ENCODE results near the gene HSD17B4. TPM values are rescaled to one million over a fixed set of nuclear protein-coding genes. Genes with fewer than 3 reads are reported as not detected.
A peak's percentile ranks its signal among the peaks of the same experiment; 100 is the strongest.
"Not testable (repeated sequence)": the region's sequence is repeated elsewhere in the genome, so short reads cannot be mapped to it uniquely, and the experiment has no call there.

HSD17B4 gene
- total and polyA plus RNA-seq, 12 donors = 236 to 620 (median 344) TPM

DNA sequence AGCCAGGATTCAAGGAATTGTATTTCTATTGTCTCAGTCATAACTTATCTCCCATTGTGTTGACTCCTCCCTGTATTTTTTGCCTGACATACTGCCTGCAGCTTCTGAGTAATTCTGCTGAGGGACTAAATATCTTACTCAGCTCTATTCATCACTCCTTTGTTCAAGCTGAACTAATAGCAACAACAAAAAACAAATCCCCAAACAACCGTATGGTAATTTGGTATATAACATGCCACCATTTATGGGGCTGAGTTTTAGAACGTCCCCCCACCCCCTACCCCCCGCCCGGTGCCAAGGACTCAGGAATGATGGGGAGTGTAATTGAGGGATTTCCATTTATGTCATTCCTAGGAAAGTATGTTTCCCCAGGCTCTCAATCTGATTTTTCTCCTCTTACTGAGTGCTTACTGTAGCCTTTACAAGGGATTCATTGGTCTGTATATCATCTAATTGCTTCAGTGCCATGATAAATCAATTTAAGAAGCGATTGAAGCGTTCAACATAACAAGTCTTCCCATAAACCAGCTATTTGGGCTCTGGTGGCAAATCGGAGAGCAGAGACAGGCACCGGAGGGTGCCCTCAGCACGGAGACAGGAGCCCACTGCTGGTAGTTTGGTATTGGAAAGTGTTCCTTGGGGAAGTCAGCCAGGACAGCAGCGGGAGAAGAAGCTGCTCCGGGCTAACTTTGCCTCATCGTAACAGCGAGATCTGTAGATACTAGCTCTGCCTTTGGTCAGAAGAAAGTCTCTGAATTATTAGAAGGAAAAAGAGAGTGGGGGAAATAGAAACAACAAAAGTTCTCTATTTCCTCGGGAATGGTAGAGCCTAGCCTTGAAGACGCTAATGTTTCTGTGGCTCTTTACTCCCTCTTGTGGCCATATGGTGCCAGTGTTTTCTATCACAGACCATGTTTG is 40.7 kb upstream of the HSD17B4 start:
- no peaks in the 10 kb centered on the region for H3K9me3 ChIP-seq (replicated peaks in 1 of 3)
- H3K27me3 ChIP-seq = no peaks in the 10 kb centered on the region
- H3K4me3 ChIP-seq = peak overlapping the region in 2 of 4 donors; percentile 36 to 64
- peaks cover 8 to 9% of the 10 kb centered on the region in 2 donors for H3K4me1 ChIP-seq (replicated peaks in 1 of 2)
- intact Hi-C loops (cut with DNase I) = loop anchor here in 1 of 2 donors (5.0 kb wide), 1 partner anchor 424 kb away; the partner anchor contains the start of gene DTWD2
- H3K36me3 ChIP-seq (replicated peaks in 1 of 2) = no peaks in the 10 kb centered on the region
- 6 to 9% (median 8%) methylated on average over 14 to 15 of the region's 15 CpGs for WGBS, 4 donors
- no peak for TF ChIP-seq POLR2A (IDR thresholded peaks at IDR 0.05)
- TF ChIP-seq, protein P1, sequence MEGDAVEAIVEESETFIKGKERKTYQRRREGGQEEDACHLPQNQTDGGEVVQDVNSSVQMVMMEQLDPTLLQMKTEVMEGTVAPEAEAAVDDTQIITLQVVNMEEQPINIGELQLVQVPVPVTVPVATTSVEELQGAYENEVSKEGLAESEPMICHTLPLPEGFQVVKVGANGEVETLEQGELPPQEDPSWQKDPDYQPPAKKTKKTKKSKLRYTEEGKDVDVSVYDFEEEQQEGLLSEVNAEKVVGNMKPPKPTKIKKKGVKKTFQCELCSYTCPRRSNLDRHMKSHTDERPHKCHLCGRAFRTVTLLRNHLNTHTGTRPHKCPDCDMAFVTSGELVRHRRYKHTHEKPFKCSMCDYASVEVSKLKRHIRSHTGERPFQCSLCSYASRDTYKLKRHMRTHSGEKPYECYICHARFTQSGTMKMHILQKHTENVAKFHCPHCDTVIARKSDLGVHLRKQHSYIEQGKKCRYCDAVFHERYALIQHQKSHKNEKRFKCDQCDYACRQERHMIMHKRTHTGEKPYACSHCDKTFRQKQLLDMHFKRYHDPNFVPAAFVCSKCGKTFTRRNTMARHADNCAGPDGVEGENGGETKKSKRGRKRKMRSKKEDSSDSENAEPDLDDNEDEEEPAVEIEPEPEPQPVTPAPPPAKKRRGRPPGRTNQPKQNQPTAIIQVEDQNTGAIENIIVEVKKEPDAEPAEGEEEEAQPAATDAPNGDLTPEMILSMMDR (IDR thresholded peaks at IDR 0.05) = peak; percentile 86 to 96 (median 93)
- H3K27ac ChIP-seq = peak overlapping the region in 4 of 5 donors; percentile 42 to 75 (median 66)
- peak; percentile 51 to 82 (median 64) for DNase-seq

GRCh38 chr5:119412279-119413227 is 39.7 kb upstream of the HSD17B4 start:
- DNase-seq = no peak
- no peaks in the 10 kb centered on the region for H3K36me3 ChIP-seq (replicated peaks in 1 of 2)
- no peaks in the 10 kb centered on the region for H3K27me3 ChIP-seq
- whole genome bisulfite sequencing, 4 donors = 31 to 34% (median 32%) methylated on average over 9 of the region's 9 CpGs
- no peaks in the 10 kb centered on the region for H3K9me3 ChIP-seq (replicated peaks in 1 of 3)
- H3K4me1 ChIP-seq (replicated peaks in 1 of 2) = peaks cover 8 to 9% of the 10 kb centered on the region in 2 donors
- H3K4me3 ChIP-seq = peak overlapping the region in 1 of 4 donors; percentile 64
- TF ChIP-seq, protein P1 (IDR thresholded peaks at IDR 0.05) = no peak
- no peak for TF ChIP-seq POLR2A (IDR thresholded peaks at IDR 0.05)
- H3K27ac ChIP-seq = peak overlapping the region in 1 of 5 donors; percentile 56
- intact Hi-C loops (cut with DNase I) = loop anchor here in 1 of 2 donors (5.0 kb wide), 1 partner anchor 425 kb away; the partner anchor contains the start of gene DTWD2

- H3K36me3 ChIP-seq (replicated peaks in 1 of 2); H3K27me3 ChIP-seq; H3K27ac ChIP-seq; H3K4me3 ChIP-seq; H3K4me1 ChIP-seq (replicated peaks in 1 of 2); H3K9me3 ChIP-seq (replicated peaks in 1 of 3): not testable (repeated sequence)
- WGBS, 4 donors = 74 to 84% (median 77%) methylated on average over 13 of the region's 13 CpGs
- intact Hi-C loops (cut with DNase I) = loop anchor here in 1 of 2 donors (5.0 kb wide), 1 partner anchor 427 kb away; the partner anchor contains the start of gene DTWD2
- peak in 2 of 7 donors; percentile 22 to 26 for DNase-seq
Observed at GRCh38 chr5:119414124-119414734, 38.1 kb upstream of the HSD17B4 start.

DNA sequence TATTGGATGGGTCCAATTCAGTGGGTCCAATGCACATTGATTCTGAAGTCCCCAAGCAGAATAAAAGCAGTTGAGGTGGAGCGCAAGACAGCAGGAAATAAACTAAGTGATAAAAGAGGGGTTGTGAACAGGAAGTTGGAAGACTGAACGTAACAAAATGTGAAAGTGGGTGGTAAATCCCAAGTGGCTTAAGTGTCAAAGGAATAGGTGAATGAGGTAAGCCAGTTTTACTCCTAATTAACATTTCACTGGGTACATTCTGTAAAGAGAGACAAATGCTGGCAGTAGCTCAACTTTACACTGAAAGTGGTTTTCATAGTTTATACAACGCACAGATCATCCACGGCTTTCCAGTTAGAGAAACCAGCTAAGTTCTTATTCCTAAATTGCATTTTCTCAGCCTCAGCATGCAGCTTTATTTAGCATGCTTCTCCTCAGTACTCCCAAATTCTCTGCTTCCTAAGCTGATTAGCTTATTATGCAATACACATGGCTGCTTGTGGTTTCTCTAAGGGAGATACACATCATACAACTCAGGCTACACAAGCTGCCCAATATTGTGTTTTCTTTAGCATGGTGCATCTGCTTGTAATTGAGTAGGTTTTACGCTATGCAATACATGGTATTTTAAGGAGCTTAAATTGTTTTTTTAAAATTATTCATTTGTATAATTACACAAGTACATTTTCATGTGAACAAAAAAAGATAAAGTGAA is 34.2 kb upstream of the HSD17B4 start:
- no peak for DNase-seq
- H3K4me1 ChIP-seq (replicated peaks in 1 of 2) = no peaks in the 10 kb centered on the region
- WGBS, 4 donors = 63 to 79% (median 74%) methylated on average over 5 of the region's 5 CpGs
- no peaks in the 10 kb centered on the region for H3K36me3 ChIP-seq (replicated peaks in 1 of 2)
- intact Hi-C loops (cut with DNase I) = no loop called here
- H3K9me3 ChIP-seq (replicated peaks in 1 of 3) = no peaks in the 10 kb centered on the region
- H3K27me3 ChIP-seq = no peaks in the 10 kb centered on the region
- TF ChIP-seq, protein P1 (IDR thresholded peaks at IDR 0.05) = no peak
- TF ChIP-seq POLR2A (IDR thresholded peaks at IDR 0.05) = no peak
- H3K27ac ChIP-seq = no peak overlapping the region
- H3K4me3 ChIP-seq = no peak overlapping the region

Data from adrenal gland (tissue), 12 donors.